ENCODE results near the gene PHB1. TPM values are rescaled to one million over a fixed set of nuclear protein-coding genes. Genes with fewer than 3 reads are reported as not detected.
"Not testable (repeated sequence)": the region's sequence is repeated elsewhere in the genome, so short reads cannot be mapped to it uniquely, and the experiment has no call there.

Gene PHB1
- total RNA-seq, 1 donor from 2014 or later, result 114 TPM

GRCh38 chr17:49390548-49391324 lies 23.9 kb downstream of the PHB1 start:
- no peak overlapping the region for H3K4me3 Mint-ChIP-seq (ENCODE audit: unreplicated experiment)
- DNase-seq (ENCODE audit: low spot score), result no peak
- TF ChIP-seq, protein P1, sequence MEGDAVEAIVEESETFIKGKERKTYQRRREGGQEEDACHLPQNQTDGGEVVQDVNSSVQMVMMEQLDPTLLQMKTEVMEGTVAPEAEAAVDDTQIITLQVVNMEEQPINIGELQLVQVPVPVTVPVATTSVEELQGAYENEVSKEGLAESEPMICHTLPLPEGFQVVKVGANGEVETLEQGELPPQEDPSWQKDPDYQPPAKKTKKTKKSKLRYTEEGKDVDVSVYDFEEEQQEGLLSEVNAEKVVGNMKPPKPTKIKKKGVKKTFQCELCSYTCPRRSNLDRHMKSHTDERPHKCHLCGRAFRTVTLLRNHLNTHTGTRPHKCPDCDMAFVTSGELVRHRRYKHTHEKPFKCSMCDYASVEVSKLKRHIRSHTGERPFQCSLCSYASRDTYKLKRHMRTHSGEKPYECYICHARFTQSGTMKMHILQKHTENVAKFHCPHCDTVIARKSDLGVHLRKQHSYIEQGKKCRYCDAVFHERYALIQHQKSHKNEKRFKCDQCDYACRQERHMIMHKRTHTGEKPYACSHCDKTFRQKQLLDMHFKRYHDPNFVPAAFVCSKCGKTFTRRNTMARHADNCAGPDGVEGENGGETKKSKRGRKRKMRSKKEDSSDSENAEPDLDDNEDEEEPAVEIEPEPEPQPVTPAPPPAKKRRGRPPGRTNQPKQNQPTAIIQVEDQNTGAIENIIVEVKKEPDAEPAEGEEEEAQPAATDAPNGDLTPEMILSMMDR (IDR thresholded peaks at IDR 0.05), result no peak
- no peak overlapping the region for H3K27ac Mint-ChIP-seq (ENCODE audit: unreplicated experiment)
- H3K9me3 Mint-ChIP-seq (ENCODE audit: low read depth), result no peaks in the 10 kb centered on the region
- H3K27me3 Mint-ChIP-seq (ENCODE audit: low read depth), result peaks cover 2% of the 10 kb centered on the region
- H3K4me1 Mint-ChIP-seq (ENCODE audit: low read depth), result peaks cover 13% of the 10 kb centered on the region
- H3K36me3 Mint-ChIP-seq (ENCODE audit: low read depth), result no peaks in the 10 kb centered on the region

- not testable (repeated sequence) for H3K4me3 Mint-ChIP-seq (ENCODE audit: unreplicated experiment); H3K27me3 Mint-ChIP-seq (ENCODE audit: low read depth); H3K27ac Mint-ChIP-seq (ENCODE audit: unreplicated experiment); DNase-seq (ENCODE audit: low spot score); H3K9me3 Mint-ChIP-seq (ENCODE audit: low read depth); H3K4me1 Mint-ChIP-seq (ENCODE audit: low read depth); H3K36me3 Mint-ChIP-seq (ENCODE audit: low read depth)
Measured at GRCh38 chr17:49389514-49390347, 25.0 kb downstream of the PHB1 start.

DNA sequence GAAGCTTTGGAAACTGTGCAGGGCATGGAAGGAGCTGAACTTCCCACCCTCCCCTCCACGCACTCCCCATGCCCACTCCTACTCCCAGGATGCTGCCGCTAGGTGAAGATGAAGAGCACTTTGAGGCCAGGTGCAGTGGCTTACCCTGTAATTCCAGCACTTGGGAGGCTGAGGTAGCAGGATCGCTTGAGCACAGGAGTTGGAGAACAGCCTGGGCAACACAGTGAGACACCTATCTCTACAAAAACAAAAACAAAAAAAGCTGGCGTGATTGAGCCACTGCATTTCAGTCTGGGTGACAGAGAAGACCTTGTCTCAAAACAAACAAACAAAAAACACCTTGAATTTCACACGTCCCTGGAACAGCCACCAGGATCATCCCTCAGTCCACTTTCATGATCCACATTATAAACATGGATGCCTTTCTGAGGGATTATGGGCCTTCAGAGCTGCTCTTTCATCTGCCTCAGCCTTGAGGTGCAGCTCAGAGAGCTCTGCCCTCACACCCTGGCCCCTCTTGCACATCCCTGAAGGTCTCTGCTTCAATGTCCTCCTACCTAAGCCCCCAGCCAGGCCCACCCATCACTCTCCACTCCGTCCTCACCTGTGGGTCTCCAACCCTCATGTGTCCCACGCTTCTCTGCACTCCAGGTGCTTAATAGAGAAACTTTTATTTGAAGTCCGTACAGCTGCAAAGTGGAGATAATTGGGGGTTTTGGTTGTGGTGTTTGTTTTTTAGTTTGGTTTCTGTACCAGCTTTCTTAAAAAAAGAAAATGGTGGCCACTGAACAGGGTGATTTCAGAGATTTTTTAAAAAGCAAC lies 25.8 kb downstream of the PHB1 start:
- no peak overlapping the region for H3K27ac Mint-ChIP-seq (ENCODE audit: unreplicated experiment)
- TF ChIP-seq, protein P1 (IDR thresholded peaks at IDR 0.05), result no peak
- no peak for DNase-seq (ENCODE audit: low spot score)
- no peak overlapping the region for H3K4me3 Mint-ChIP-seq (ENCODE audit: unreplicated experiment)
- H3K4me1 Mint-ChIP-seq (ENCODE audit: low read depth), result peaks cover 9% of the 10 kb centered on the region
- H3K36me3 Mint-ChIP-seq (ENCODE audit: low read depth), result no peaks in the 10 kb centered on the region
- H3K9me3 Mint-ChIP-seq (ENCODE audit: low read depth), result peaks cover under 1% of the 10 kb centered on the region
- peaks cover 2% of the 10 kb centered on the region for H3K27me3 Mint-ChIP-seq (ENCODE audit: low read depth)

- TF ChIP-seq, protein P1 (IDR thresholded peaks at IDR 0.05), result no peak
- H3K27ac Mint-ChIP-seq (ENCODE audit: unreplicated experiment), result no peak overlapping the region
- H3K27me3 Mint-ChIP-seq (ENCODE audit: low read depth), result peaks cover 2% of the 10 kb centered on the region
- H3K4me3 Mint-ChIP-seq (ENCODE audit: unreplicated experiment), result no peak overlapping the region
- H3K36me3 Mint-ChIP-seq (ENCODE audit: low read depth), result no peaks in the 10 kb centered on the region
- DNase-seq (ENCODE audit: low spot score), result no peak
- H3K9me3 Mint-ChIP-seq (ENCODE audit: low read depth), result peaks cover 2% of the 10 kb centered on the region
- peaks cover 9% of the 10 kb centered on the region for H3K4me1 Mint-ChIP-seq (ENCODE audit: low read depth)
Measured at GRCh38 chr17:49388290-49388640, 26.4 kb downstream of the PHB1 start.

DNA sequence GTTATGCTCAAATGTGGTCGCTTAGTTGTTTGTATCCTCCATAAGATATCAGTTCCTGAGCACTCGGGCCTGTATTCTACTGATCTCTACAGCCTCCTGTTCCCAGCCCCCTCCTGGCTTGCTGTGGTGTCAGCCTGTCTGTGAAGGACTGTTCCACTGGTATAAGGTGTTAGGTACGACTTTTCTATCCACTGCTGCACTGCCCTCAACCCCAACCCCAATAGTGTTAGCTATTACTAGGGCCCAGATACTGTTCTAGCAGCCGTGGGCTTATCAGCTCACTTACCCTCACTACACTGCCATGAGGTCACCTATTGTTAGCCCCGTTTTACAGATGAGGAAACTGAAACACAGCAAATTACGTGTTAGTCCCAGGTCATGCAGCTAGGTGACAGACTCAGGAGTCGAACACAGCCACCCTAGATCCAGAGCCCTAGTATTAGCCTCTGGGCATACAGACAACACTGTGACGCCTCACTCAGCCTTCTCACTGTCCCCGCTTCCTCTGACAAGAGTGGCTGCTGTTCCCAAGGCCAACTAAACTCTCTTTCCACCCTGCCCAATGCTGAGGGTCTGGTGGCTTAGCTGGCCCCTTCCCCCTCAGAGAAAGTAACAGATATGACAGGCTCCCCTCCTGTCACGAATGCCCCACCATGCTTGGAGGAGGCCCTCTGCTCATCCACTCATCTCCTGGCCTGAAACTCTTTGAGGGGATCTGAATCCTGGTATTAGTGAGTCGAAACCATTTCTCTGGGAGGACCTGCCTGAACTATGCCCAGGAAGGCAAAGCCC lies 27.0 kb downstream of the PHB1 start:
- Mint-ChIP-seq H3K4me3 (ENCODE audit: unreplicated experiment) (no peak overlapping the region), H3K9me3 (ENCODE audit: low read depth) (peaks cover 2% of the 10 kb centered on the region), H3K36me3 (ENCODE audit: low read depth) (no peaks in the 10 kb centered on the region), H3K27ac (ENCODE audit: unreplicated experiment) (no peak overlapping the region), H3K27me3 (ENCODE audit: low read depth) (peaks cover 2% of the 10 kb centered on the region), H3K4me1 (ENCODE audit: low read depth) (peaks cover 9% of the 10 kb centered on the region)
- DNase-seq (ENCODE audit: low spot score), result no peak
- TF ChIP-seq, protein P1 (IDR thresholded peaks at IDR 0.05), result no peak

All from chondrocyte (in vitro differentiated cells).